LNCAP (cell line): ENCODE results near the gene WDR13.

ENCODE experiments used
- CTCF ChIP-seq: fragments of 450-650 bp; IDR thresholded peaks from 2 replicates; pipeline ENCODE4 v1.5.1; 2017; ENCODE audit warnings: mild to moderate bottlenecking

WDR13 gene

GRCh38 chrX:48584698-48585097 lies 12.6 kb upstream of the WDR13 start:
- no peak for TF ChIP-seq CTCF

GRCh38 chrX:48589482-48590162 lies 7.7 kb upstream of the WDR13 start:
- no peak for TF ChIP-seq CTCF

- TF ChIP-seq CTCF, result no peak
Measured at GRCh38 chrX:48590203-48591103, 6.8 kb upstream of the WDR13 start.

GRCh38 chrX:48591255-48591791 lies 6.0 kb upstream of the WDR13 start:
- no peak for TF ChIP-seq CTCF

- no peak for TF ChIP-seq CTCF
Measured at GRCh38 chrX:48592971-48593370, 4.3 kb upstream of the WDR13 start.

- no peak for TF ChIP-seq CTCF
Measured at GRCh38 chrX:48595929-48596328, 1.4 kb upstream of the WDR13 start.

GRCh38 chrX:48598614-48599013 lies 1.3 kb downstream of the WDR13 start:
- TF ChIP-seq CTCF, result no peak
